Activated CD4-positive, alpha-beta memory T cell treated with anti-CD3 and anti-CD28 coated beads, Interleukin-2, amount 10 ng/mL, durations not matched to agents 7 days and 5 days (primary cell): ENCODE data around the gene CDH5. TPM values are rescaled to one million over a fixed set of nuclear protein-coding genes. Genes with fewer than 3 reads are reported as not detected.

Experiments used
- CTCF ChIA-PET: fragments of 350-600 bp; sonication (Branson Sonifier 250); formaldehyde crosslinking; loops from one replicate; lab custom pipeline; 2021; ENCODE audit warnings: antibody characterized with exemption, inconsistent platforms; lab: Charles Lee
- POLR2A ChIA-PET: fragments of 350-600 bp; sonication (Branson Sonifier 250); formaldehyde crosslinking; loops from one replicate; lab custom pipeline; 2021; ENCODE audit warnings: antibody characterized with exemption; lab: Charles Lee
- DNase-seq: peaks from one replicate; pipeline ENCODE4 v3.0.0-alpha.2; 2020
- H3K27ac Mint-ChIP-seq: one replicate; pipeline ENCODE4 v1.8.0; 2021; ENCODE audit warnings: mild to moderate bottlenecking, mixed read lengths
- H3K27me3 Mint-ChIP-seq: one replicate; pipeline ENCODE4 v1.8.0; 2021; ENCODE audit warnings: mixed read lengths
- H3K36me3 Mint-ChIP-seq: one replicate; pipeline ENCODE4 v1.8.0; 2021; ENCODE audit warnings: low read depth, mixed read lengths
- H3K4me1 Mint-ChIP-seq: one replicate; pipeline ENCODE4 v1.8.0; 2021; ENCODE audit warnings: mixed read lengths
- H3K4me3 Mint-ChIP-seq: one replicate; pipeline ENCODE4 v1.8.0; 2021; ENCODE audit warnings: mild to moderate bottlenecking, mixed read lengths
- H3K9me3 Mint-ChIP-seq: one replicate; pipeline ENCODE4 v1.8.0; 2021; ENCODE audit warnings: mixed read lengths
- total RNA-seq, 2 experiments: library from RNA; stranded (reverse); gene quantifications; one replicate each; pipeline ENCODE4 v1.2.3, GENCODE V29; 2021

The CDH5 gene
- total RNA-seq, 2 experiments from 2014 or later = not detected

DNA sequence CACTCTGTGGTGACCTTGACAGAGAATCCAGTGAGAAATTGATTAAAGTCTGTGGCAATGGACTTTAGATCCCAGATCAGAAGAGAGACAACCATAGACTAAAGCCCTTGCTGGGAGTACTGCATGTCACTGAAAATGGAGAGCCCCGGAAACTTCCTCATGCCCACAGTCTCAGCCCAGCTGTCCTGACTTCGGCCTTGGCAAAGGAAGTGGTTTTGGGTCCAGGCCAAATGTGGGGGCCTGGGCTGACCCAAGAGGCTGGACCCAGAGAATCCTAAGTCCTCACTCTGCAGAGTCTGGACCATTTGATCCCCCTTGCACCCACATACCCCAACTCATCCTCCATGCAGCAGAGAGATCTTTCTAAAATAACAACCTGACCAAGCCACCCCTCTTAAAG is 55.9 kb downstream of the CDH5 start:
- Mint-ChIP-seq H3K9me3 (no peaks in the 10 kb centered on the region), H3K27ac (no peak overlapping the region), H3K27me3 (peaks cover 45% of the 10 kb centered on the region), H3K4me1 (peaks cover 15% of the 10 kb centered on the region), H3K36me3 (no peaks in the 10 kb centered on the region), H3K4me3 (no peak overlapping the region)
- POLR2A ChIA-PET = no interaction called here
- CTCF ChIA-PET = no interaction called here
- no peak for DNase-seq

DNA sequence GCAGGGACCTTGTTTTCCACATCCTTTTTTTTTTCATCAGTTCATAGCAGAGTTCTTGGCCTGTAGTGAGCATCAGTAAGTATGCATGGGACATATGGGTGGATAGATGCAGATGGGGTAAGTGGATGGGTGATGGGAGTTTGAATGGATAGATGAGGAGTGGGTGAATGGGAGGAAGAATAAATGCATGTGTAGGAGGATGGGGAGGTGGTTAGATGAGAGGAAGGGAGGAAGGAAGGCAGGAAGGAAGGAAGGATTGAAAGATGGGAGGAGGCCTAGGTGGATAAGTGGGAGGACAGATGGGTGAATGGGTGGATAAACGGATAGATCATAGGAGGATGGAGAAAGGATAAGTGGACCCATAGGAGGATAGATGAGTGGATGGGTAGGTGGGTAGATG is 56.7 kb downstream of the CDH5 start:
- H3K4me1 Mint-ChIP-seq = peaks cover 7% of the 10 kb centered on the region
- no peak overlapping the region for H3K27ac Mint-ChIP-seq
- ChIA-PET CTCF (no interaction called here), POLR2A (interaction anchor here (1.3 kb wide), 1 partner anchor 15 kb away, joined by 3 read pairs; no protein-coding TSS in a partner anchor)
- no peak overlapping the region for H3K4me3 Mint-ChIP-seq
- no peaks in the 10 kb centered on the region for H3K36me3 Mint-ChIP-seq
- H3K9me3 Mint-ChIP-seq = no peaks in the 10 kb centered on the region
- peaks cover 50% of the 10 kb centered on the region for H3K27me3 Mint-ChIP-seq
- DNase-seq = no peak

DNA sequence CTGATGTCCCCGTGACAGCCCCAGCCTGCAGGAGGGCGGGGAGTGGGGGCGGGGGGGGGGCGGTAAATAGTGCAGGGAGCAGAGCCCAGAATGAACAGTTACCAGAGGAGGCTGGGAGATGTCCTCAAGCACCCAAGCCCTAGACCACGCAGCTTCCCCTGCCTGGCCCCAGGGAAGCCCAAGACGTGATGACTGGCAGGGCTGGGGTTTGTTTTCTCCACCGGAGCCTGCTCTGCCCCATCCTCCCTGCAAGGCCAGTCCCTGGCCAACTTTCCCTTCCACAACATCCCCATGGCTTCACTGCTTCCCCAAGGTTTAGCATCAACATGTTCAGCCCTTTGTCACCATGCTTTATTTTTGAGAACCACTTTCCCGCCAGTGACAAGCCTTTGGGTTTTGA is 59.2 kb downstream of the CDH5 start:
- H3K27ac Mint-ChIP-seq = no peak overlapping the region
- peaks cover 6% of the 10 kb centered on the region for H3K4me1 Mint-ChIP-seq
- H3K4me3 Mint-ChIP-seq = no peak overlapping the region
- POLR2A ChIA-PET = no interaction called here
- no peak for DNase-seq
- no peaks in the 10 kb centered on the region for H3K9me3 Mint-ChIP-seq
- CTCF ChIA-PET = no interaction called here
- peaks cover 69% of the 10 kb centered on the region for H3K27me3 Mint-ChIP-seq
- H3K36me3 Mint-ChIP-seq = no peaks in the 10 kb centered on the region

DNA sequence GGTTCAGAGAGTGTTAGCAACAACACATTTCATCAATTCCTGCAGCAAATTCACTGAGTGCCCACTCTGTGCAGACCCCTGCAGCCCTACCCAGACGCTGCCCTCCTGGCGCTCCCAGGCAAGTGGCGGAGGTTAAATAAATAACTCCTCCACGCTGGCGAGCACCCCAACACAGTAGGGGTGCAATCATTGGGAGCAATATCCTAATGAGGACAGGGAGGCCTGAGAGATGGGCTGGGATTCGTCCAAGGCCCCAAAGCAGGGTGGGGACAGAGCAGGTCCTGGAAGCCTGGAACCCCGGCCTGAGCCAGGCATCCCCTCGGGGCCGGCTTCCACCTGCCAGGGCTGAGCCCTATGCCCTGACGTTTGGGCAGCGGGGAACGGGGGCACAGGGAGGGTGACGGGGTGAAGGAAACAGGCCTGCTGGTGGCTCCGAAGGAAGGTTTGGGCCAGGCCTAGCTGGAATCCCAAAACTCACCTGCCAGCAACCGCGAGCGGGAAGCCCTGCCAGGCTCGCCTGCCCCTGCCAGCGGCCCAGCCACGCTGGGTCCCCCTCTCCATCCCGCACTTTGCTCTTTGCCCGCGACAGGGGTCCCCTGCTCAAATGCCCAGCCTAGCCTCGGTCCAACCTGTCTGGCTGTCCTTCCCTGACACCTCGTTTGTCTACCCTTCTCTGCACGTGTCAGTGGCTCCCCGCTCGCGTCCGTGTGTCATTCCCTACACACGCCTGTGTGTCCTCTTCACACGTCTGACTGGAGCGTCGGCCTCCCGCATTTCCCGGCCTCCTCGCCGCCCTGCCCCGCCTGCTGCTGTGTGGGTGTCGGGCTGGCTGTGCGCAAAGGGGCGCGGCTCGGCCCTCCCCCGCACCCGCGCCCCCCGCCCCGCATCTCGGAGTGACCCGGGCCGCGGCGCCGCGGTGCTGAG is 59.9 kb downstream of the CDH5 start:
- CTCF ChIA-PET = no interaction called here

DNA sequence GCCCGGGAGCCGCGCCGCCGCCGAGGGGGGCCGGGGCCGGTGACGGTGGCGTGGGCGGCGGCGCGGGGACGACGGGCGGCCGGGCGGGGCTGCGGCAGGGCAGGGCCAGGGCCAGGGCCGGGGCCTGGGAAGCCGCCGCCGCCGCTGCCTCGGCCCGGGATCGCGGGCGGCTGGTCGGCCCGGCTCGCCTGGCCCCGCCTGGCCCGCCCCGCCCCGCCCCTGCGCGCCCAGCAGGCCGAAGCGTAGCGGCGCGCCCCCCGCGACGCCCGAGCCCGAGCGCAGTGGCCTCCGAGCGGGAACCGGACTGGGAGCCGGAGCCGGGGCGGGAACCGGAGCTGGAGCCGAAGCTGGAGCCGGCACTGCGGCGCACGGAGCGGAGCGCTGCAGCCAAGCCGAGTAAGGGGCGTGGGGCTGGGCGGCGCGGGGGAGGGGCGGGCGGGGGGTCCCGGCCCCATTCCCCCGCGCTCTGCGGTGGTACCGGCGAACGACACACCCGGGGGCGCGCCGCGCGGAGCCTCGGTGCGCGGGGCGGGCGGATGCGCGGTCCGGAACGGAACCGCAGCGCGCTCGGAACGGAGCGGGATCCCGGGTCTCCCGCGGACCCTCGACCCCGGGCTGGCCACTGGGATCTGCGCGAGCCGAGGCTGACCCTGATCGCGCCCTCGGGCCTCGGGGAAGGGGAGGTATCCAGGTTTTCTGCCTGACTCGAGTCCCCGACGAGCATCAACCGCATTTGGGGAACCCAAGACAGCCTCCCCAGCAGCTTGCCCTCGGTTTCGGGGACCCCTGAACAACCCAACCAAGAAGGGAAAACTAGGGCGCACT is 60.8 kb downstream of the CDH5 start, which contains the start of gene BEAN1:
Gene BEAN1 (plus strand): TSS at position 260 of the 825 bp plus-strand sequence. CDS start 10,382 bp downstream, outside the sequence.
- no peak for DNase-seq
- Mint-ChIP-seq H3K4me1 (peaks cover 6% of the 10 kb centered on the region), H3K27me3 (peaks cover 79% of the 10 kb centered on the region), H3K36me3 (no peaks in the 10 kb centered on the region), H3K9me3 (no peaks in the 10 kb centered on the region), H3K27ac (no peak within 1 kb of the TSS), H3K4me3 (peak within 1 kb of the TSS; percentile 10)
- ChIA-PET POLR2A (no interaction called here), CTCF (no interaction called here)

More for the DNA sequence above, 59.9 kb downstream of the CDH5 start:
- no peak for DNase-seq
- H3K9me3 Mint-ChIP-seq = no peaks in the 10 kb centered on the region
- H3K36me3 Mint-ChIP-seq = no peaks in the 10 kb centered on the region
- no peak overlapping the region for H3K4me3 Mint-ChIP-seq
- H3K4me1 Mint-ChIP-seq = peaks cover 6% of the 10 kb centered on the region
- no peak overlapping the region for H3K27ac Mint-ChIP-seq
- H3K27me3 Mint-ChIP-seq = peaks cover 73% of the 10 kb centered on the region
- POLR2A ChIA-PET = no interaction called here

DNA sequence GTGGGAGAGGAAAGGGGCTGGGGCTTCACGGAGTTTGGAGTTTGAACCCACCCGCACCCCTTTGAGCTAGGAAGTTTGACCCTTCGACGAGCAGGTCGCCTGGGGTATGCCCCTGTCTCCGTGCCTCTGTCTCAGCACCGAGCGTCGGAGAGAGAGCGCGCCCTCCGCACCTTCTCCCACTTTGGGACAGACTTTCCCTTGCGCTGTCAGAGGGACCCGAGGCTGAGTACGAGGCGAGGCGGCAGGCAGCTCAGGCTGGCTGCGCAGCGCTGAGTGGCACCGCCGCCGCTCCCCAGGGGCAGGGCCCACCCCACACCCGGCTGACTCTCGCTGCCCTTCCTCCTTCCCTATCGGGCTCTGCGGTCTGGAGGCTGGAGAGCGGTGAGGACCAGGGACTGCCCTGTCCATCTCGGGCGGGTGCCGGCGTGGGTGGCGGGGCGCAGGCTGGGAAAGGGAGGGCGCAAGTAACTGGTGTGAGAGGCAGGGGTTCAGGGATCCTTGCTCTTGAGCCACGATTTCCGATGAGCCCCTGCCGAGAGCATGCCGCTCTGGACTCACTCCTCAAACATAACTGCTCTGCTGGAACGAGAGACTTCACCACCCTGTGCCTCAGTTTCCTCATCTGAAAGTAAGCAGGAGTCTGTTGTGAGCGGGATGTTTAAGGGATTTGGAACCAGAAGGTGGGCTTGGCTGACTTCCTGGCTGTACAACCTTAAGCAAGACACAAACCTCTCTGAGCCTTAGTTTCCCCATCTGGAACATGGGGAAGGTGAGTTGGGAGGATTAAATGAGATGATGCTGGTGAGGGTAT is 61.6 kb downstream of the CDH5 start:
- H3K4me3 Mint-ChIP-seq = peak overlapping the region; percentile 10
- no peak for DNase-seq
- POLR2A ChIA-PET = no interaction called here

DNA sequence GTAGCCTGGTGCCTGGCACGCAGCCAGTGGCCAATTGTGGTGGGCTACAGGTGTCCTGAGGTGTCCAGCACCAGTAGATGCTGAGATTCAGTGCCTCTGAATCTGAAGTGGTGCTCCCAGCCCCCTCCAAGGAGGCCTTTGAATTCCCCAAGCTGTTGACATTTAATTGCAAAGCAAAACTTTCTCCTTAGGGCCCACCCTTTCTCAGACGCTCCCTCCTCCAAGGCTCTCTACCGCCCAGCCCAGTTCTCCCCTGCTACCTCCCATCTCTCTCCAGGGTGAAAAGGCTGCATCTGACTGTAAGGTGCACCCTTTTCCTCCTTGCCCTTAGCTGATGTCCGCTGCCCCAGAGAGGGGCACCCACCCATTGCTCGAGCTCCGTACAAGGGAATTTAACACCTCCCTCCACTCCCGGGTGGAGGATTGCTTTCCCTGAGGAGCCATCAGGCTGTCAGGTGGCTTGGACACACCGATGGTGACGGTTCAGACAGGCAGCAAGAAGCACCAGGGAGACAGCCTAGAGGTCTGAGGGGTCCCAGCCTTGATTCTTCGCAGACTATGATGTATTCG is 62.3 kb downstream of the CDH5 start:
- no peaks in the 10 kb centered on the region for H3K9me3 Mint-ChIP-seq
- H3K27ac Mint-ChIP-seq = no peak overlapping the region
- no peaks in the 10 kb centered on the region for H3K36me3 Mint-ChIP-seq
- ChIA-PET POLR2A (no interaction called here), CTCF (no interaction called here)
- H3K4me3 Mint-ChIP-seq = no peak overlapping the region
- DNase-seq = no peak
- H3K4me1 Mint-ChIP-seq = peaks cover 6% of the 10 kb centered on the region
- H3K27me3 Mint-ChIP-seq = peaks cover 79% of the 10 kb centered on the region

More for the DNA sequence above, 61.6 kb downstream of the CDH5 start:
- Mint-ChIP-seq H3K4me1 (peaks cover 6% of the 10 kb centered on the region), H3K27ac (no peak overlapping the region), H3K27me3 (peaks cover 78% of the 10 kb centered on the region), H3K9me3 (no peaks in the 10 kb centered on the region), H3K36me3 (no peaks in the 10 kb centered on the region)
- CTCF ChIA-PET = no interaction called here

DNA sequence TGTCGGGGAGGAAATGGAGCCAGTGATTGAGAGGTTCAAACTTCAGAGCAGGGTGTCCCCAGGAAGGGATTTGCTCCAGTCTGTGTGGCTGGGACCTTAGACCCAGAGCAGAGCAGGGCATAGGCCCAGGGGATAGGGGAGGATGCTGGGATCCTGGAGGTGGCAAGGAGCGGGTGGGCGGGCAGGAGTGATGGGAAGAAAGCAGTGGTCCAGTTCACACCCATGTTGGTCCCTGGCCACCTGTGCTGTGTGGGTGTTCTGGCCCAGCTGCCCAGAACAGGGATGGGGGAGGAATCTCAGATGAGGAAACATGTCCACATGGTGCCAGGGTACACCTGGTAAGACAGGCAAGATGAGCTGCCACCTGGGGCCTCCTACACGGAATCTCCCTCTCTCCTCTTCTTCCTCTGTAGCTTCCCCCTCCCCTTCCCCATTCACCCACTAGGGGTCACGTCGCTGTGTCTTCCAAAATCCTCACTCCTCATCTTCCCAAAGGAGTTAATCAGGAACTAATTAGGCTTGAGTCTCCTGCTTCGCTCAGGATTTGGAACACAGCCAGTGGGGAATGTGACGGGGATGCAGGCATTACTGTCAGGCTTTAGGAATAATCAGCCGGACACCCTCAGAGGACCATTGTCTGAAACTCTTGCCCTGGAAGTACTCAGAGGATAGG is 62.9 kb downstream of the CDH5 start:
- H3K9me3 Mint-ChIP-seq = no peaks in the 10 kb centered on the region
- H3K4me1 Mint-ChIP-seq = peaks cover 6% of the 10 kb centered on the region
- H3K36me3 Mint-ChIP-seq = no peaks in the 10 kb centered on the region
- CTCF ChIA-PET = no interaction called here
- H3K27me3 Mint-ChIP-seq = peaks cover 73% of the 10 kb centered on the region
- no peak overlapping the region for H3K27ac Mint-ChIP-seq
- DNase-seq = no peak
- POLR2A ChIA-PET = no interaction called here
- H3K4me3 Mint-ChIP-seq = no peak overlapping the region

DNA sequence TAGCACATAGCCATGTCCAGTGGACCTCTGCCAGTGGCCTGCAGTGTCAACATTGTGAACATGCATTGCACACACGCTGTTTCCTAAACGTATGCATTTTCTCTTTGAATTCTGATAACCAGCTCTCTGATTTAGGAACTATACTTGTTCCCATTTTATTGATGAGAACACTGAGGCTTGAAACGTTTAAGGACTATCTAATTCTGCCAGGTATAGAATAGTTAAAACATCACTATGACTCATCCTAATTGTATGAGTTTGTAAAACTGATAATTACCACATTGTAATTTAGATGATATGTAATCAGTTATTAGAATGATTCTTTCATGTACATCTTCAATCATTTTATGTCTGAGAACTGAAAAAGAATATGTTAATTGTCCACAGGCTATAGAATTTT is 63.7 kb downstream of the CDH5 start:
- no peak for DNase-seq
- Mint-ChIP-seq H3K4me3 (no peak overlapping the region), H3K27ac (no peak overlapping the region), H3K36me3 (no peaks in the 10 kb centered on the region), H3K9me3 (no peaks in the 10 kb centered on the region), H3K27me3 (peaks cover 66% of the 10 kb centered on the region), H3K4me1 (peaks cover 6% of the 10 kb centered on the region)
- CTCF ChIA-PET = no interaction called here
- POLR2A ChIA-PET = no interaction called here

DNA sequence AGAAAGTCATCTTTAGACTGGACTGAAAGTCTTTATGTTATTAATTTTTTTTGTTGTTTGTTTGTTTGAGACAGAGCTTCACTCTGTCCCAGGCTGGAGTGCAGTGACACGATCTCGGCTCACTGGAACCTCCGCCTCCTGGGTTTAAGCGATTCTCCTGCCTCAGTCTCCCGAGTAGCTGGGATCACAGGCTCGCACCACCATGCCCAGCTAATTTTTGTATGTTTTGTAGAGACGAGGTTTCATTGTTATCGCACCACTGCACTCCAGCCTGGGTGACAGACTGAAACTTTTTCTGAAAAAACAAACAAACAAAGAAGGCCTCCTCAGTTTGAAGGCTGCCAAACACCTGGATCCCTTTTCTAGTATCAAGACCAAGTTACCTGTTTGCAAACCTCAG is 65.3 kb downstream of the CDH5 start:
- Mint-ChIP-seq H3K4me1 (peaks cover 4% of the 10 kb centered on the region), H3K9me3 (no peaks in the 10 kb centered on the region), H3K36me3 (no peaks in the 10 kb centered on the region), H3K4me3 (no peak overlapping the region), H3K27ac (no peak overlapping the region), H3K27me3 (peaks cover 54% of the 10 kb centered on the region)
- DNase-seq = no peak
- ChIA-PET POLR2A (no interaction called here), CTCF (no interaction called here)

DNA sequence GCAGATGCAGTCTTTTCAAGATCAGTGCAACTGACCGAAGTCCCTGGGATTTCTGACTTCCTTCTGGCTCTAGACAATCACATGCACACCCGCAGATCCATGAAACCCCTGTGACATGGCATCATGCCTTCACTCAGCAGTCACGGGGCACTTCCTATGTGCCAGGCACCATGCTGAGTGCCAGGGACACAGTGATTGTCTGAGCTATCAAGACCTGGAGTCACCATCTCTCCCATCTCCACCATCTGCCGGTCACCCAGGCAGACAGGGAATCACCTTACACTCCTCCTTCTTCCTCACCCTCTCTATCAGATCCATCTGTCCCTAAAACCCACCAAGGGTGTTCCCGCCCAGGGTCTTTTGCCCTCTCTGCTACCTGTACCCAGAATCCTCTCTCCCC is 65.9 kb downstream of the CDH5 start:
- ChIA-PET CTCF (no interaction called here), POLR2A (interaction anchor here (0.9 kb wide), 1 partner anchor 10 kb away, joined by 3 read pairs; no protein-coding TSS in a partner anchor)
- Mint-ChIP-seq H3K27ac (no peak overlapping the region), H3K4me1 (peaks cover 4% of the 10 kb centered on the region), H3K9me3 (no peaks in the 10 kb centered on the region), H3K36me3 (no peaks in the 10 kb centered on the region), H3K4me3 (no peak overlapping the region), H3K27me3 (peaks cover 54% of the 10 kb centered on the region)
- DNase-seq = no peak
